Measurements from ENCODE around the gene SPDYC. TPM values are rescaled to one million over a fixed set of nuclear protein-coding genes. Genes with fewer than 3 reads are reported as not detected.
A peak's percentile ranks its signal among the peaks of the same experiment; 100 is the strongest.

The SPDYC gene
- total RNA-seq, 1 donor from 2014 or later = not detected

DNA sequence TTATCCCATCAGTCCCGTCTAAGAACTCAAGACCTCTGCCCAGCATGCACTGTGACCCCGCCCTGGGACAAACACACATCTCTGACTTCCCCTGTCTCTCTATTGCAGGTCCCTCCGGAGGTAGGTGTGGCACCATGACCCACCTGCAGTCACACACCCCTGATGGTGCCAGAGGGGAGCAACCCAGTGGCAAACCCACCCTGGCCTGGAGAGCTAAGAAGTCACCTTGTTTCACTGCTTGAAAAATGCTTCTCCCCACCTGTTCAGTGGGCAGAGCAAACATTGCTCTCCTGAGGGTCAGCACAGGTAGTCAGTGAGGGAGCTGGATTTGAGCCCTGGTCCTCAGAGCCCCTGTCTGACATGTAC lies 35.6 kb downstream of the SPDYC start:
- intact Hi-C loops (cut with DNase I) = no loop called here
- Histone ChIP-seq H3K36me3 (peaks cover 94% of the 10 kb centered on the region), H3K27ac (no peak overlapping the region), H3K4me3 (no peak overlapping the region), H3K4me1 (peaks cover 14% of the 10 kb centered on the region), H3K27me3 (ENCODE audit: low read depth) (no peaks in the 10 kb centered on the region), H3K9me3 (no peaks in the 10 kb centered on the region)
- TF ChIP-seq, protein P1, sequence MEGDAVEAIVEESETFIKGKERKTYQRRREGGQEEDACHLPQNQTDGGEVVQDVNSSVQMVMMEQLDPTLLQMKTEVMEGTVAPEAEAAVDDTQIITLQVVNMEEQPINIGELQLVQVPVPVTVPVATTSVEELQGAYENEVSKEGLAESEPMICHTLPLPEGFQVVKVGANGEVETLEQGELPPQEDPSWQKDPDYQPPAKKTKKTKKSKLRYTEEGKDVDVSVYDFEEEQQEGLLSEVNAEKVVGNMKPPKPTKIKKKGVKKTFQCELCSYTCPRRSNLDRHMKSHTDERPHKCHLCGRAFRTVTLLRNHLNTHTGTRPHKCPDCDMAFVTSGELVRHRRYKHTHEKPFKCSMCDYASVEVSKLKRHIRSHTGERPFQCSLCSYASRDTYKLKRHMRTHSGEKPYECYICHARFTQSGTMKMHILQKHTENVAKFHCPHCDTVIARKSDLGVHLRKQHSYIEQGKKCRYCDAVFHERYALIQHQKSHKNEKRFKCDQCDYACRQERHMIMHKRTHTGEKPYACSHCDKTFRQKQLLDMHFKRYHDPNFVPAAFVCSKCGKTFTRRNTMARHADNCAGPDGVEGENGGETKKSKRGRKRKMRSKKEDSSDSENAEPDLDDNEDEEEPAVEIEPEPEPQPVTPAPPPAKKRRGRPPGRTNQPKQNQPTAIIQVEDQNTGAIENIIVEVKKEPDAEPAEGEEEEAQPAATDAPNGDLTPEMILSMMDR (IDR thresholded peaks at IDR 0.05) = no peak
- ATAC-seq = no peak
- no peak for DNase-seq

DNA sequence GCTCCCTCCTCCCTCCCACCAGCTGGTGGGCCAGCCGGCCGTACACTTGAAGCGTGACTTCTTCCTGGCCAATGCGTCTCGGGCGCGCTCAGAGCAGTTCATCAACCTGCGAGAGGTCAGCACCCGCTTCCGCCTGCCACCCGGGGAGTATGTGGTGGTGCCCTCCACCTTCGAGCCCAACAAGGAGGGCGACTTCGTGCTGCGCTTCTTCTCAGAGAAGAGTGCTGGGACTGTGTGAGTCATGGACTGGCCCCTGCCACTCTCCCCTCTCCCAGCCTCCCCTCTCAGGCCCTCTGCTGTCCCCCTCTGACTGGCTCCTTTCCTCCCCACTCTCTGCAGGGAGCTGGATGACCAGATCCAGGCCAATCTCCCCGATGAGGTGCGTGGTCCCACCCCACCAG lies 36.4 kb downstream of the SPDYC start:
- no peak overlapping the region for H3K4me3 ChIP-seq
- no peaks in the 10 kb centered on the region for H3K9me3 ChIP-seq
- no peak for ATAC-seq
- H3K36me3 ChIP-seq = peaks cover 97% of the 10 kb centered on the region
- H3K4me1 ChIP-seq = peaks cover 14% of the 10 kb centered on the region
- no peaks in the 10 kb centered on the region for H3K27me3 ChIP-seq (ENCODE audit: low read depth)
- no peak for DNase-seq
- H3K27ac ChIP-seq = no peak overlapping the region
- intact Hi-C loops (cut with DNase I) = no loop called here
- TF ChIP-seq, protein P1 (IDR thresholded peaks at IDR 0.05) = no peak

DNA sequence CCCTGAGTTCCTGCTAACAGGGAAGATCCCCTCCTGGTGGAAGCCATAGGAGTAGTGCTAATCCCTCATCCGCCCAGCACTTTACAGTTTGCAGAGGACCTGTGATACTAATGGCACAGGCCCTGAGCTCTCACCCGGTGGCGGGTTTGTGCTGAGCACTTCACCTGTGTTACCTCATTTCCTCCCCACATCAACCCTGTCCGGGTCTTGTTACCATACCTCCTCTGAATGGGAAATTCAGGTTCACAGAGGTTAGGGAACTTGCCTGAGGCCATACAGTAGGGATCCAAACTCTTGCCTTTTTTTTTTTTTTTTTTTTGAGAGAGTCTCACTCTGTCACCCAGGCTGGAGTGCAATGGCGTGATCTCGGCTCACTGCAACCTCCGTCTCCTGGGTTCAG lies 36.9 kb downstream of the SPDYC start:
- H3K27me3 ChIP-seq (ENCODE audit: low read depth) = no peaks in the 10 kb centered on the region
- TF ChIP-seq, protein P1 (IDR thresholded peaks at IDR 0.05) = no peak
- ATAC-seq = no peak
- no peak overlapping the region for H3K4me3 ChIP-seq
- intact Hi-C loops (cut with DNase I) = no loop called here
- H3K4me1 ChIP-seq = peaks cover 14% of the 10 kb centered on the region
- no peak for DNase-seq
- peaks cover 99% of the 10 kb centered on the region for H3K36me3 ChIP-seq
- H3K9me3 ChIP-seq = no peaks in the 10 kb centered on the region
- no peak overlapping the region for H3K27ac ChIP-seq

DNA sequence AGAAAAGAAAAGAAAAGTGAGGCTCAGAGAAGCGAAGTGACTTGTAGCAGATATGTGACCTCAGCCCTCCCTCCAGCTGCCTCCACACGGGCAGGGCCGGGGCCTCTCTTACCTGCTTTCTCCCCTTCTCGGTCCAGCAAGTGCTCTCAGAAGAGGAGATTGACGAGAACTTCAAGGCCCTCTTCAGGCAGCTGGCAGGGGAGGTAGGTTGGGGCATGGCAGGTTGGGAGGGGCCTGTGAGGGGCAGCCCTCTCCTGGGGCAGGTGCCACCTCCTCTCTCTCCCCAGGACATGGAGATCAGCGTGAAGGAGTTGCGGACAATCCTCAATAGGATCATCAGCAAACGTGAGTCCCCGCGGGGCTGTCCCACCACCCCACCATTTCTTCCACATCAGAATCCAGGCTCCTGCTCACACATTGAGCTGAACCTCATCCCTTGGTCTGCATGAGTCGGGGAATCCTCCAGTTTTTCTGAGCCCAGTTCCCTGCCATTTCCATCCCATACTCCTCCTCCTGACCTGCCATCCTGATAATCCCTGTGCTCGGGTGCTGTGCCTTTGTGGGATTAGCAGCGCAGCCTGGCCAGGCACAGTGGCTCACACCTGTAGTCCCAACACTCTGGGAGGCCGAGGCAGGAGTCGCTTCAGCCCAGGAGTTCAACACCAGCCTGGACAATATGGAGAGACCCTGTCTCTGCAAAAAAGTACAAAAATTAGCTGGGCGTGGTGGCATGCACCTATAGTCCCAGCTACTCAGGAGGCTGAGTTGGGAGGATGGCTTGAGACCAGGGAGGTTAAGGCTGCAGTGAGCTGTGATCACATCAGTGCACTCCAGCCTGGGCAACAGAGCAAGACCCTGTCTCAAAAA lies 38.1 kb downstream of the SPDYC start:
- H3K36me3 ChIP-seq = peaks cover 90% of the 10 kb centered on the region
- peaks cover 14% of the 10 kb centered on the region for H3K4me1 ChIP-seq
- H3K9me3 ChIP-seq = no peaks in the 10 kb centered on the region
- H3K27me3 ChIP-seq (ENCODE audit: low read depth) = no peaks in the 10 kb centered on the region
- ATAC-seq = peak; percentile 56 to 64
- TF ChIP-seq, protein P1 (IDR thresholded peaks at IDR 0.05) = no peak
- H3K27ac ChIP-seq = no peak overlapping the region
- H3K4me3 ChIP-seq = no peak overlapping the region
- no peak for DNase-seq
- intact Hi-C loops (cut with DNase I) = no loop called here

DNA sequence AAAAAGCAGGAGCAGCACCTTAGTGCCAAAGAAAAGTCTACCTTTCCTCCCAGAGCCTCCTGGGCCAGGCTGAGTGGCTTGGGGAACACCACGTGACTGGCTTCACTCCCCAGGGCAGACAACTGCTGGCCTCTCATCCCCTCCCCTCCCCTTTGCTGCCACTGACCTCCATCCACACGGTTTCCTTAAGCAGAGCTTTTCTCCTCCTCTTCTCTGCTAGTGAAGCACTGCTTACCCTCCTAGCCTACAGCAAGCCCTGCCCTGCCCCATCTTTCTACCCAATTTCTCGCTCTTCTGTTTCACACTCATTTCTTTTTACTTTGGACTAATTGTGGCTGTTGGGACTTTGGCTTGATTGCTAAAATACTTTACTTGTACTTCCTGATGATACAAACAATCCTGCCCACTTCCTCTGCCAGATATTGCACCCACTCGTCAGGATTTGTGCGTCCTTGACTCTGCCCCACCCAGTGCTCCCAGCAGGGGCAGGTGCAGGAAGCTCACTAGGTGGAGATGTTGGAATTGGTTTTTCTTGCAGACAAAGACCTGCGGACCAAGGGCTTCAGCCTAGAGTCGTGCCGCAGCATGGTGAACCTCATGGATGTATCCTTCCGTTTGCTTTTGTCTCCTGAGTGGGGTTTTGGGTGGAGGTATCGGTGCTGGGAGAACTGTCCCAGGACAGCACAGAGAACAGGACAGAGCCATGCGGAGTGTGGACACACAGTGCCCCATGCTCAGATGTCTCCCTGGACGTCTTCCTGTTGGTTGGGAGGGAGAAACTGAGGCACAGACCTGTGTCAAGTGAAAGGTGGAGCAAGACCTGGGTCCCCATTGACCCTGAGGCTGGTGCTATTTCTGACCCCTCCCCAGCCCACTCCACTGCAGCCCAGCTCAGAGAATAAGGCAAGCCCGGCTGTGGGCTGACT lies 39.0 kb downstream of the SPDYC start:
- Histone ChIP-seq H3K27ac (no peak overlapping the region), H3K4me1 (peaks cover 22% of the 10 kb centered on the region), H3K4me3 (no peak overlapping the region), H3K36me3 (peaks cover 81% of the 10 kb centered on the region), H3K27me3 (ENCODE audit: low read depth) (no peaks in the 10 kb centered on the region), H3K9me3 (no peaks in the 10 kb centered on the region)
- TF ChIP-seq, protein P1 (IDR thresholded peaks at IDR 0.05) = no peak
- no peak for ATAC-seq
- no peak for DNase-seq
- intact Hi-C loops (cut with DNase I) = no loop called here
